GM18499 (cell line): ENCODE measurements around the gene MRPS2.
"Not testable (repeated sequence)": the region's sequence is repeated elsewhere in the genome, so short reads cannot be mapped to it uniquely, and the experiment has no call there.

Source experiments
- ATAC-seq: cut with Tn5 transposase; IDR thresholded peaks from one replicate; pipeline ENCODE4 v1.9.1; 2021; ENCODE audit warnings: moderate number of reproducible peaks; ENCODE audit not compliant: insufficient read depth, unreplicated experiment

Gene MRPS2

DNA sequence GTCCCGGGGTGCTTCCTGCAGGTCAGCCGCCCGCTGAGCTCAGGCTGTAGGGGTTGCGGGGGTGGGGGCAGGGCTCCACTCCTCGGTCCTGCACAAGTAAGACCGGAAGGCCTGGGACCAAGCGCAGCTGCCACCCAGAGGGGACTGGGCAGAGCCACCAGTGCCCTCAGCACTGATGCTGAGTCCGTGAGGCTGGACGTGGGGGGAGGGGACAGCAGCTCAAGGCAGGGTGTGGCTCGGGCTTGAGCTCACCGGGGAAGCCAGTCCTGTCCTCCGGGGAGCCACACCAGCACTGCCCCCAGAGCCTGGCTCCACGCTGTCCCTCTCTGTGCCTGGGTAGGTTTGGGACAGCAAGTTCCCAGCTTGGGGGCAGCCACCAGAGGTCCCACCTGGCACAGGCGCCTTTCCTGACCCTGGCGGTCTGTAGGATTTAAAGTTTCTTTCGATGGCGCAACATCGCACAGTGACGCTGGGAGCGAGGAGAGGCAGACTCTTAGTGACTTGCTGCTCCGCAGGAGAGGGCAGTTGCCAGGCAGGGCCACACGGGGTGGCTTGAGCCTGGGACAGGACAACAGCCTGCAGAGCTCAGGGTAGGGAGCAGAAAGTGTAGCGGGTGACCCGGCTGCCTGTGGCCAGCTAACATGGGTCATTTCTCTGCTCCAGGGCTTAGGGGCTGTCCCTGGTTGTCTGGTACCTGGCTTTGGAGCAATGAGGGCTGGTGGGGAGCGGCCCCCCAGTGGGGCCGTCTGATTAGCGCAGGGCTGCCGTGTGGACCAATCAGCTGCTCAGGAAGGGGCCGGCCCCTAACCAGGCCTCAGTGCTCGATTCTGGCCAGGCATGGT lies 26.5 kb downstream of the MRPS2 start:
- no peak for ATAC-seq

DNA sequence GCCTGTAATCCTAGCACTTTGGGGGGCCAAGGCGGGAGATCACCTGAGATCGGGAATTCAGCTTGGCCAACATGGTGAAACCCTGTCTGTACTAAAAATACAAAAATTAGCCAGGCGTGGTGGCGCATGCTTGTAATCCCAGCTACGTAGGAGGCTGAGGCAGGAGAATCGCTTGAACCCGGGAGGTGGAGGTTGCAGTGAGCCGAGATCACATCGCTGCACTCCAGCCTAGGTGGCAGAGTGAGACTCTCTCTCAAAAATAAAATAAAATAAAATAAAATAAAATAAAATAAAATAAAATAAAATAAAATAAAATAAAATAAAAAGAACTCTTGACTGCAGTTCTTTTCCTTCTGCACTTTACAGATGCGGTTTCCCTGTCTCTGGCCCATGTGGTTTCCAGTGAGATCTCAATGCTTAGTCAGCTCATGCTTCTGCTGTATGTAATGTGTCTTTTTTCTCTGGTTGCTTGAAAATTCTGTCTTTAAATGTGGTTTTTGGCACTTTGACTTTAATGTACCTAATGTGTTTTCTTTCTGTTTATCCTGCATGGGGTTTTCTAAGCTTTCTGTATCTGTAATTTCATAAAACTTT lies 28.5 kb downstream of the MRPS2 start:
- ATAC-seq, result not testable (repeated sequence)

DNA sequence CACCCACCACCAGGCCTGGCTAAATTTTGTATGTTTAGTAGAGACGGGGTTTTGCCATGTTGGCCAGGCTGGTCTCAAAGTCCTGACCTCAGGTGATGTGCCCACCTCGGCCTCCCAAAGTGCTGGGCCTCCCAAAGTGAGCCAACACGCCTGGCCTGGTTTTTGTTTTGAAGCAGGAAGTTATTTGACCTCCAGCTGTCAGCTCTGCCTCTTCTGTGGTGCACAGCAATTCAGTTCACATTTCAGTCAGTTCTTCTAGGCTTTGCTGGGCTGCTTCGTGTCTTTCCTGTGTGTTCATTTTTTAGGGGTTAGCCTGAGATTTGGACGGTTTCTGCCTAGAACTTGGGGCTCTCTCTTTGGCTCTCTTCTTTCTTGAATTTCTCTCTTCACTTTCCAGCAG lies 29.7 kb downstream of the MRPS2 start:
- no peak for ATAC-seq

DNA sequence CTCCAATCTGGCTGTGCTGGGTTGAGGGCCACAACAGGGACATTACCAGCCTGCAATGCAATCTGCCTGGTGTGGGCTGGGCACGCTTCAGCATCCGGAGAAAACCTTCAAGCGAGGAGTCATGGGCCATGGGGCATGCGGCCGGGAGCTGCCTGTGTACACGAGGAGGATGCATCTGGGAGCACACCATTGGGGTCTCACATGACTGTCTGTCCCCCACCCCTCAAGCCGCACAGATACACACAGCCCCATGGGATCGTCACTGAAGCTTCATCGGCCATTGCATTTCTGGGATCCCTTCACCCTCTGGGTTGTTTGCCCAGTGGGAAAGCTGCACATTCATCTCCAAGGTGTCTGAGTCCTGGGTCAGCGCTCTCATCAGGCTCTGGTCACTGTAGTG lies 30.6 kb downstream of the MRPS2 start:
- no peak for ATAC-seq

DNA sequence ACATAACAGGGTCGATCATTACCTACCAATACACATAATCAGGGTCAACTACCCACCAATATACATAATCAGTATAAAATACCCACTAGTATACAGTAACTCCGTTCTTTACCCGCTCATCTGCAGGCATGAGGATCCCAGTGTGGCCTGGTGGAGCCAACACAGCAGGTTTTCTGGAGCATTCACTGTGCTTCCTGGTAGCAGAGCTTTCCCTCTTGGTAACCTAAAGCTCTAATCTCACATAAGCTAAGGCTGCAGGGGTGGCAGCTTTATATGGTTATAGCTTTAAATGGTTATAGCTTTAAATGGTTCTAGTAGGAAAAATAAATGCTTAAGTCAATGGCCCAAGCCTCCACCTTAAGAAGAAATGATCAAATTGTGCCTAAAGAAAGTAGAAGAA lies 32.6 kb downstream of the MRPS2 start:
- ATAC-seq, result no peak

DNA sequence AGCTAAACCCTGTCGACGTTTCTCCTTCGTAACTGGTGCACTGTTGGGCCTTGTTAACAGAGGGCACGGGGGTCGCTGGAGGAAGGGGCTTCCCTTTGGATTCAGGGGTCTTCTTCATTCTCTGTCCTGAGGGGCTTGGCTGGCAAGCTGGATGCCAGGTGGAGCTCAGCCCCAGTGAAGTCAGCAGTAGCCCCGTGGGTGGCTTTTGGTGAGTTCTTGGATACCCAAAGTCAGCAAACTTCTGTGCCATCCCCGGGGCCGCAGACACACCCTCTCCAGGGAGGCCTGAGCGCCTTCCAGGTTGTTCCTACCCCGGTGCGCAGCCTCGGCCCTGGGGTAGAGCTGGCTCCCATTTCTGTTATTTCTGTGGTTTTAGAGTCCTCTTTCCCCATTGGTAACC lies 33.2 kb downstream of the MRPS2 start:
- no peak for ATAC-seq

DNA sequence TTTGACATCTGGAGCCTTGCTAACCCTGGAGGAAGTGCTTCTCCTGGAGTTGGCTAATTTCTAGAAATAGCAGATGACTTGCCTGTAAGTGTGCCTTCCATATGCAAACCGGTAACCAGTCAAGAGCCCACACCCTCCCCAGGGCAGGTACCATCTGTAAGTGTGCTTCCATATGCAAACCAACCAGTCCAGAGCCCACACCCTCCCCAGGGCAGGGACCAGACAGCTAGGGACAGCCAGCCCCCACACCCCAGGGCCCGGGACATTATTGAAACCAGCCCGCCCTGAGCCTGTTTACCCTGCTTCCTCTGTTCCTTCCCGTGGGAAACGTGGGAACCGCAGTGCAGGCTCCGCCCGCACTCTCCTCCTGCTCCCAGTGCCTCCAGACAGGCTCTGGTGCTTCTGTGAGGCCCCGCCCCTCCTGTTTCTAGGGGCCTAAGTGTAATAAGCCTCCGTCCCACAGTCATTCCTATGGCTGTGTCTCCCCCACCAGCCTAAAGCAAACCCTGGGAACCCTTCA lies 33.8 kb downstream of the MRPS2 start:
- not testable (repeated sequence) for ATAC-seq

DNA sequence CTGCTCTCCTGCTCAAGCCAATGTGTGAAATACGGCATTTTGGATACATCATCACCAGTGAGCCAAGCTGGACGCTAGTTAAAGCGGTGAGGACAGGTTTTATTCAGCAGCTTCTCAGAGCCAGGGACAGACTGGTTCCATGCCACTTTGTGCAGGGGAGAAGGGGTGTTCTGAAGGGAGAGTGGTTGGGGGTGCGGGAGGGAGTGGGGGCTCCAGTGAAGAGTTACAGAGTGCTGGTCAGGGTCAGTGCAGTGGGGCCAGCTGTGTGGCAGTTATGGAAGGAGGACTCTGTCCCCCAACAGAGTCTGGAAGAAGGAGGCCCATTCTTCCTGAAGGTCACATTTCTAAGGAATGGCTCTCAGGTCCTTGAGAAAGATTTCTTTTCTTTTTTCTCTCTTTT lies 34.3 kb downstream of the MRPS2 start:
- not testable (repeated sequence) for ATAC-seq

DNA sequence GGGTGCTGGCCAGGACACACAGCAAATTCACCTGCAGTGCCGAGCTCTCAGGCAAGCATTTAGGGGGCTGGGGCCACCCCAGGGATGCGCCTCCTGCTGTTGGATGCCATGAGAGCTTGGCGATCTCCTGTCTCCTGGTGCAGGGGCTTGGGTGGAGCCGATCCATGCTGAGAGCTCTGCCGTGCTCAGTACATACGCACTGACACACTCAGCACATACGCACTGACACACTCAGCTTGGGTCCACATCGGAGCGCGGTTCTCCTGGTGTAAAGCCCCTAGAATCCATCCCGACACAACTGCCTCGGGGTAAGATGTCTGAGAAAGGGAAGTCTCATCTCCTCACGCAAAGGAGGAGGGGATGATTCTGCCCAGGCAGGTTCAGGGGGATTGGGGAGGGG lies 35.1 kb downstream of the MRPS2 start:
- ATAC-seq, result not testable (repeated sequence)

DNA sequence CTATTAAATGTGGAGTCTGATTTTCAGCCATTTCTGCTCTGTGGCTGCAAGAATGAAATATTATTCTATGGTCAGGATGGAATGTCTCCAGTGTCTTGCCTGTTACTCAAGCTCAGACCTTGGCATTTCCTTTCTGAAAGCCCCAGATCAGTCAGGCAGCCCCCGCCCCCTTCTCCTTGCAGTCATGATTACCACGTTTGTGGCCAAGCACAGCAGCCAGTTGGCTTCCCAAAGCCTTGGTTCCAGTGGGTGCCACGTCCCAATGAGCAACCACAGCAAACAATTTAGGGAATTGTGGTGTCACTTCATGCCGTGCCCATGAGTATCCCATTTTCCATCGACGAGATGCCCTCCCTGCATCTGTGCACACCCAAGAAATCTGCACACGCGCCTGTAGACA lies 35.7 kb downstream of the MRPS2 start:
- no peak for ATAC-seq

DNA sequence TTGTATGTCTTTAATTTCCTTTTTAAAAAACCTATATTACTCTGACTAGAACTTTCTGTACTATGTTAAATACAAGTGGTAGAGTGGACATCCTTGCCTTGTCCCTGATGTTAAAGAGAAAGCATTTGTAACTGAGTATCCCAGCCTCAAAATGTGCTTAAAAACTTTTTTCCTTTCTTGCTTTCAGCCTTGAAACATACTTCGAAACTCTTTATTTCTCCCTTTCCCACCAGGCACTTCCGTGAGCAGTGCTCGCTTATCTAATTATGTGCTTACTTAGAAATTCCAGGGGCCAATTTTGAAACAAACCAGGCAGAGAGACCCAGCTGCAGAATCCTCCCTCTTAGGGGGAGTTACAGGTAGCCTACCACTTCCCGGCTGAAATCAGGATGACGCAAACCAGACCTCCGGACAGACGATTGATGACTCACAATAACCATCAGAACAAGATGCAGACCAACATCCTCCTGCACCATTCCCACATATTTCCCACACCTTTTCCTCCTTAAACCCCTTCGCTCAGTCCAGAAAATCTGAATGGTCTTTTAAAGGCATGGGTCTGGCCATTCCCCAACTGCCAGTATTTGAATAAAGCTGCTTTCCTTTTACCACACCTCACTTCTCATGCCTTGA lies 42.9 kb downstream of the MRPS2 start:
- not testable (repeated sequence) for ATAC-seq

DNA sequence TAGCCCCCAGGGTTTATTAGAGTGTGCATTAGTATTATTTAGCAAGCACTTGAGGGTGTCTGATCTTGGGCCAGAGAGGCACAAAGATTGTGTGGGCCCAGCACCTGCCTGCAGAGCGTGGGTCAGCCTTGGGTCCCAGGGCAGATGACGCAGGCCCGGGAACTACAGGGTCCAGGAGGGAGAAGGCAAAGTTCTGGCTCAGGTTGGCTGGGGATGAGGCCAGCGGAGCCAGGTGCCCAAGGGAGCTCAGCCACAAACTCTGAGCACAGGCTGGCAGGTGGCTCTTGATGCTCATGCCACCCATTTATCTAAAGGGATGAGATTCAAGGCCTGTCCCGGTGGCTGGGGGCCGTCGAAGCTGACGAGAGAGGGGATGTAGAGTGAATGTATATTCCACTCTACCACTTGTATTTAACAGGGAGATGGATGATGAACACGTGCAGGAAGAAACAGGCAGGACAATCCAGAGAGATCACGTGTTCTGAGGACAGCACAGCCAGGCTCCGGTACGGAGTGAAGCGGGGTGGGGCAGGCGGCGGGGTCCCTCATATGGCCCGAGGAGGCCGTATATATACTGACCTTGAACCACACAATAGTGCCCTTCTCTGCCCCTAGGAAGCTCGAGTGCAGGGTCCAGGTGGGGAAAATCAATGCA lies 44.6 kb downstream of the MRPS2 start:
- ATAC-seq, result no peak

DNA sequence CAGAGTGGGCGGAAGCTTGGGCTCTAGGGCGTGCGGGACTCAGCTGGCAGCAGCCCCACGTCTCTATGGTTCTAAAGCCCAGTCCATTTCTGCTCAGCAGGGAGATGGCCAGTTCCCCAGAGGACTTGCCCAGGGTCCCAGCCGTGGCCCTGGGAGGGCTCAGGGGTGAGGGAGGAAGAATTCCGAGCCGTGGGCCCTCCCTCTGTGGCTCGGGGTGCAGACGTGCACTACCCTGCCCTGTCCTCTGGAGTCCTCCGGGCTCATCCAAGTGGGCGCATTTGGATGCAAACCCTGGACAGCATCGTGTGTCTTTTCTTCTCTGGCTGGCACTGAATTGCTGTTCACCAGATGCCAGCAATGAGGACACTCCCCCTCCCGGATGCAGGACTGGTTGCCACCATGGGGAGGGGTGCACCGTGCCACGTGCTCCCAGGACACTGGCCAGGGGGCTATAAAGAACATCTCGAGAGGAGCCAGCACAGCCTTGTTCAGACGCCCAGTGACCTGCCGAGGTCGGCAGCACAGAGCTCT lies 45.2 kb downstream of the MRPS2 start, which contains the start of gene OBP2A:
Gene OBP2A, plus strand, starts transcription at position 481 of the 531 bp plus-strand sequence. CDS start 55 bp downstream, outside the sequence.
- not testable (repeated sequence) for ATAC-seq

DNA sequence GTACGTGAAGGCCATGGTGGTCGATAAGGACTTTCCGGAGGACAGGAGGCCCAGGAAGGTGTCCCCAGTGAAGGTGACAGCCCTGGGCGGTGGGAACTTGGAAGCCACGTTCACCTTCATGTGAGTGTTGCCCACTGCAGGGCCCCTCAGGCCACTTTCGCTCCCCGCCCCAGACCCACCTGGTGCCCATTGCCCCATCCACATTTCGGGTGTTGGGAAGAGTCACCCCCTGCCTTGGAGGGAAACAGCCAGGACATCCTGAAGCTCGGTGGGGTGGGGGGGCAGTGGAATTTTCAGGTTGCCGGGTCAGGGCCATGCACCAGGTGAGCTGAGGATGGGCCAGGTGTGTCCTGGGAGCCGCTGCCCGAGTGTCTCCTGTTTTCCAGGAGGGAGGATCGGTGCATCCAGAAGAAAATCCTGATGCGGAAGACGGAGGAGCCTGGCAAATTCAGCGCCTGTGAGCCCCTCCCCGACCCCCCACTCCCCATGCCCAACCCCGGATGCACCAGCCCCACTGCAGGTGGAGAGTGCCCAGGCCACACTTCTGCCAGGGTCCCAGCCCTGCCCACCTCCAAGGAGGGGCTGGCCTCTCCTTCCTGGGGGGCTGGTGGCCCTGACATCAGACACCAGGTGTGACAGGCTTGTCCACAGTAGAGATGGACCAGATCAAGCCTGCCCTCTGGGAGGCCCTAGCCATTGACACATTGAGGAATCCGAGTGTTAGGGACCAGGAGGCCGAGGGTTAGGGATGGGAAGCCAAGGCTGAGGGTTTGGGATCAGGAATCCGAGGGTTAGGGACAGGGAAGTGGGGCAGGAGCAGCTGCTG lies 46.5 kb downstream of the MRPS2 start:
- not testable (repeated sequence) for ATAC-seq

DNA sequence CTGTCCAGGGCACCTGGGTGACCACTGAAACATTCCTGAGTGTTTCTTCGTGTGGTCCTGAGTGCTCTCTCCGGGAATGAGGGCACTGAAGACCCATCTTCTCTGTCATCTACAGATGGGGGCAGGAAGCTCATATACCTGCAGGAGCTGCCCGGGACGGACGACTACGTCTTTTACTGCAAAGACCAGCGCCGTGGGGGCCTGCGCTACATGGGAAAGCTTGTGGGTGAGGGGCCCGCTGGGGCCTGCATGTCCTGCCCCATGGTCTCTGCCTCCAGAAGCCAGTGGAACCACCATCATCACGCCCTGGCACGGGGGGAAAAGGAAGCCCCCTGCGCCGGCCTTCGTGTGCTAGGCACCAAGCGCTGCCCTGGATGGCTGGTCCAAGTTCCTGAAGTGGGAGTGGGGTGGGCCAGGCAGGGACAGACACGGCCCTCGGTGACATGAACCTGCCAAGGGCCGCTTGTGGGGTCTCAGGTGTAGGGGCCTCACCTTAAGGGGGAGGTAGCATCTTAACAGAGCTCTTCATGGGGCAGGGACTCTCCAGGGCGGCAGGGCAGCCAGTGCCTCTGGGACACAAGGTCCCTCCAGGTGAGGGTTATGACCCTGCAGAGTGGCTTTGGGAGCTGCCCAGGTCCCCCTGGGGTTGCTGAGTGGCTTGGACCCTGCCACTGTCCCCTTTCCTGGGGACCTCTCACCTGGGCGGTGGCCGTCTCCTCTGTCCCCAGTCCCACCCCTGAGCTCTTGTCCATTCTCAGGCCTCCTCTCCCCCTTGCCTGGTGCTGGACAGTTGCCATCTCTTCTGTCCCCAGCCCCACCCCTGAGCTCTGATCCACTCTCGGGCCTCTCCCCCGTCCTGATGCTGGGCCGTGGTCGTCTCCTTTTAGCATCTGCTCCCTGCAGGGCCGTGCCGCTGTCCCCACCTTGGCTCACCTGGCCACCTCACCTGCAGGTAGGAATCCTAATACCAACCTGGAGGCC lies 47.6 kb downstream of the MRPS2 start:
- ATAC-seq, result no peak

DNA sequence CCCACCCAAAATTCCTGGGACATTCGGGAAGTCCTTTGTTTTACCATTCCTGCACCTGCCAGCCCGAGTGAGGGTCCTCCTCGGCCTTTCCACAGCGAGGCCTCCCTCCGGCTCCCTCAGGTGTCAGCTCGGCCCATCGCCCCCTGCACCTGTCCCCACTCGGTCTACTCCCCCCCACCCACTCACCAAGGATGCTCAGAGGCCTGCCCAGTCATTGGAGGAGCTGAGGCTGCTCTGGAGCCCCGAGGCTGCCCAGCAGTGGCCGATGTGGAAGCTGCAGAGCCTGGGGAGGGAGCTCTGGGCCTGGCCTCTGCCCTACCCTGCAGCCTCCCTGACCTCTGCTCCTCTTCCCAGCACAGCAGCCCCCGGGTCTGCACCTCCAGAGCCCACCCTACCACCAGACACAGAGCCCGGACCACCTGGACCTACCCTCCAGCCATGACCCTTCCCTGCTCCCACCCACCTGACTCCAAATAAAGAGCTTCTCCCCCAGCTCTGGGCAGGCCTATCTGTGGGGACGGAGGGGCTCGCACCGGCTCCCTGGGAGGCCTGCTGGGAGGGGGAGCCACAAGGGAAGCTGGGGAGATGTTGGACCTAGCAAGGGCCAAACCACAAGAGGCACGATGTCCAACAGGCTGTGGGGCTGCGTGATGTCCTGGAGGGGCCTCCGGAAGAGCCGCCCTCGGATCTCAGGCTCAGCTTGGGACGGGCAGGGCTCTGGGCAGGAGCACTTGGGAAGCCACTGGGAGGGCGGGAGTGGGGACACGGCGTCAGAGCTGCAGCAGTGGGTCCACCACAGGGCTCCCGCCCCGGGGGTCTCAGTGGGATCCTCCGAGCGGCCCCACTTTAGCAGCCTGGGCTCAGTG lies 49.2 kb downstream of the MRPS2 start:
- ATAC-seq, result not testable (repeated sequence)

DNA sequence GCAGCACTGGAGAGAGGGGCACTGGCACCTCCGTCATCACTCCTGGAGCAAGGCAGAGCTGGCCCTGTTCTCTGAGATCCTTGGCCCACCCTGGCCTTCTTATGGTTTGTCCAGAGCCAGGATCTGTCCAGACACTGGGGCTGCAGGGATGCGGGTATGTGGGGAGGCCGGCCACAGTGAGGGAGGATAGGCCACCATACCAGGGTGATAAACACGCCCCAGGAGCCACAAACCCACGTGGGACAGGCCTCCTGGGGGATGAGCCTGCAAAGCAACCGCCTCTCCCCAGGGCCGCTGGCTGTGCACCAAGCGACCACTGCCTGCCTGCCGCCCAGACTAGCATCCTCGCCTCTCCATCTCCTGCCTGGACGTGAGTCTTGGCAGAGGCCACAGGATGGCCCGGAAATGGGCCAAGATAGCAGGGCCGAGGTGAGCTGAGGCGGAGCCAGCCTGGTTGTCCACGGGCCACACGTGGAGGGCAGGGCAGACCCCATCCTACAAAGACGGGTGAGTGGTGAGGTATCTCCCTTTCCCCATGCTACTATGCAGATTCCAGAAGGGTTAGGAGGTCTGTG lies 49.9 kb downstream of the MRPS2 start:
- ATAC-seq, result no peak
